Measurements from ENCODE around the gene AMIGO1.

DNA sequence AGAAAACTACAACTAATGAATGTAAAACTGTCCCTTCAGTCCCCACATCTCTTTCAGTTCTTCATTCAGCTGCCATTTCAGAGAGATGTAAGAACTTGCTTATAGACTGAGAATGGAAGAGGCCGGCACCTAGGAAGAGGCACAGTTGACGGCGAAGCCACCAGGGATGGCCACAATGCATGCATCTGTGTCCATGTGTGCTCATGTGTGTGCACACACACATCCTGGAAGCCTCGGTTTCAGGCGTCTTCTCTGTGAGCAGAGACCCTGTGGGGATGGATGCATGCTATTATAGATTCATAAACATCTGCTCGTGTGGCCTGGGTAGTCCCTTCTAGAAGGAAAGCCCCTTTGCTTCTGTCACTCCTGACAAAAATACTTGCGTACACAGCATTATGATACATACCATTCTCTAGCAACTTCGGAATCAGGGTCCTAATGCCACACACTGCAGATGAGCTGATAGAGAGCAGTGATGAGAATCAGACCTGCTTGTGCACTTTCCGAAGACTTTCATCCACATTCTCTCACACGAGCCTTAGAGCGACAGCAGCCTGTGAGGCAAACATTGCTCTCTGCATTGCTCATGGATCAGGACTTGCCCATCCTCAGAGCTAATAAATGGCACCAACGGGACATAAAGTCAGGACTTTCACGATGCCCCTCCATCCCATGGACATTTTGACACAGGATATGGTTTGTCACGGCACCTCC is 17.7 kb upstream of the AMIGO1 start:
- TF ChIP-seq MAX (IDR thresholded peaks at IDR 0.05) (no peak), RAD21 (IDR thresholded peaks at IDR 0.05; ENCODE audit: low read depth) (no peak), CREB1 (IDR thresholded peaks at IDR 0.05; ENCODE audit: low read depth) (no peak), CEBPB (IDR thresholded peaks at IDR 0.05) (no peak), TCF12 (IDR thresholded peaks at IDR 0.05; ENCODE audit: low read depth) (no peak), TEAD4 (IDR thresholded peaks at IDR 0.05) (no peak)

Data from Ishikawa (cell line).